CMK (cell line): Measurements from ENCODE around the gene SNX27.
"Not testable (repeated sequence)": the region's sequence is repeated elsewhere in the genome, so short reads cannot be mapped to it uniquely, and the experiment has no call there.

ENCODE experiments used
- DNase-seq: peaks from one replicate; pipeline ENCODE4 v3.0.0-alpha.2; 2010; ENCODE audit warnings: low read depth

Gene SNX27

GRCh38 chr1:151723726-151724370, 112.0 kb downstream of the SNX27 start:
- DNase-seq, result no peak

- no peak for DNase-seq
Measured at GRCh38 chr1:151728151-151729054, 116.6 kb downstream of the SNX27 start.

DNA sequence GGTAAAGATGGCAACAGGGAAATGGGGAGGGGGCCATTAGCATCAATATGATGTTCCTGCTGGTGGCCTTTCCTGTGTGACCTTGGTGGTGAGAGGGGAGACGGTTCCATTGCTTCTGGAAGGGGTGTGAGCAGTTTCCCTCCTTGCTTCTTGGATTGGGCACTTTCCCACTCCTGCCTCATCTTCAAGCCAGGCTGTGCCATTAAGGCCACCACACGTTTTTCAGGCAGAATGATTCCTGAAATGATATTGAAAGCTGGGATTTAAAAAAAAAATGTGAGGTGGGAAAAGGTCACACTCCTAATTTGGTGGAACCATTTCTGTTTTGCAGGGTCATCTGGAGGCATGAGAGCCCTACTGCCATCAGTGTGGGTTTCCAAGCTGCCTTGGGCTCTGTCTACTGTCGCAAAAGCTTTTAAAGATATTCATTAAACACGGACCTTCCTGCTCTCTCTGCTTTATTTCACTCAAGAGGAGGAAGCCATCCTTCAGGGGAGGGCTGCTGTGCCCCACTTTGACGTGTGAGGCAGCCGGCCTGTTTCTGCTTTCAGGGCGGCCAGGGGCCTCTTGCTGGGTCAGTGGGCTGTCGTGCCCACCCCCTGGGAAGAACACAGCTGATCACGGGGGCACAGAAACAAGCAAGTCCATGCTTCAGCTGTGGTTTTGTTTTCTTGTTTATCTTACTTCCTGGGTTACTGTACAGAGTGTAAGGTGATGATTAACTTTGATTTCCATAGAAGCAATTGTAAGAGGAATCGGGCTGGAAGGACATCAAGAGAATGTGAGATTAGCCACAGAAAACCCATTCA, 117.5 kb downstream of the SNX27 start:
- no peak for DNase-seq

DNA sequence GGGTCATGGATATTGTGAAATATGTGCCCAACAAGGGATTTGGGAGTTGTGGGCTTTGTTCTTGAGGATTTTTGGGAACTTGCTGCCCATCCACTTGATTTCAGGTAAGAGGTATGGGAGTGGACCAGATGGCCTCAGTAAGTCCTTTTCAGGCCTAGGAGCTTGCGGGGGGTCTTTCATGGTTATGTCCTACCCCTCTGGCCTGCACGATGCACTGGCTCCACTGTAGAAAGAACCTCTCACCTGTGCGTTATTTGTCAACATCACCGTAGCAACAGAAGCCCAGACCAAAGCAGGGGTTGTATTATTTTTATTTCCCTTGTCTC, 118.1 kb downstream of the SNX27 start:
- DNase-seq, result no peak

- no peak for DNase-seq
Measured at GRCh38 chr1:151733126-151733525, 121.3 kb downstream of the SNX27 start.

GRCh38 chr1:151733995-151734394, 122.1 kb downstream of the SNX27 start:
- DNase-seq, result not testable (repeated sequence)

DNA sequence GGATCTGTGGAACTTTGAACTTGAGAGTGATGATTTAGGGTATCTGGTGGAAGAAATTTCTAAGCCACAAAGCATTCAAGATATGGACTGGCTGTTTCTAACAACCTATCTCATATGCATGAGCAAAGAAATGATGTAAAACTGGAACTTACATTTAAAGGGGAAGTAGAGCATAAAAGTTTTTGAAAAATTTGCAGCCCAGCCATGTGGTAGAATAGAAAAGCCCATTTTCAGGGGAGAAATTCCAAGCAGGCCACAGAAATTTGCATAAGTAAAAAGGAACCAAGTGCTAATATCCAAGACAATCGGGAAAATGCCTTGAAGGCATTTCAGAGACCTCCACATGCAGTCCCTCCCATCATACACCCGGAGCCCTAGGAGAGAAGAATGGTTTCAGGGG, 125.2 kb downstream of the SNX27 start:
- no peak for DNase-seq

GRCh38 chr1:151737479-151737878, 125.6 kb downstream of the SNX27 start:
- DNase-seq, result no peak

DNA sequence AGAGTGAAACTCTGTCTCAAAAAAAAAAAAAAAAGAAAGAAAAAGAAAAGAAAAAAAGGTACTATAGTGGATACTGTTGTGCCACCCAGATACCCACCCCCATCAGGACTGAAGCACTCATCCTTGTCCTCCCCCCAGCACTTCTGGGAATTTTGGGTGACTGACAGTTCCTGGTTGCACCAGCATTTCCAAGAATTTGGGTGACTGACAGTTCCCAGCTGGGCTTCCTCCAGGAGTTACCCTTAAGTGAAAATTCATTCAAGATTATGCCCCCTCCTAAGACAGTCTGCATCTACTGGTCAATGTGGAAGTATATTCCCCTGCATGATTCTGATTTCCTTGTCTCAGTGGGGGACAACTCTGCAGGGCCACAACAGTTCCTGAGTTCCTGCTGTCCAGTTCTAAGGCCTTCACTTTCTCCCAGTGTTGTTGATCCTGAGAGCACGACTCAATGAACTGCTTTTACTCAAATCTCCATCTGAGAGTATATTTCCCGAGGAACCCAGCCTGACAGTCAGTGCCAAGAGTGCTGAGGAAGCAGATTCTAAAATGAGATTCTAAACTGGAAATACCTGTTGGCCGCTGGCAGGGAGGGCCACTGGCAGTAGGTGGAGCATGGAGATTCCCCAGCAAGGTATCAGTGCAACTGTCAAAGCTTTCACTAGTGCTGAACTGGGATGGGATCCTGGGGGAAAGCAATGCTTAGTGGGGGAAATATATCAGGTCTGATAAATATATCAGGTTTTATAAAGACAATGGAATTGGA, 127.9 kb downstream of the SNX27 start:
- no peak for DNase-seq

DNA sequence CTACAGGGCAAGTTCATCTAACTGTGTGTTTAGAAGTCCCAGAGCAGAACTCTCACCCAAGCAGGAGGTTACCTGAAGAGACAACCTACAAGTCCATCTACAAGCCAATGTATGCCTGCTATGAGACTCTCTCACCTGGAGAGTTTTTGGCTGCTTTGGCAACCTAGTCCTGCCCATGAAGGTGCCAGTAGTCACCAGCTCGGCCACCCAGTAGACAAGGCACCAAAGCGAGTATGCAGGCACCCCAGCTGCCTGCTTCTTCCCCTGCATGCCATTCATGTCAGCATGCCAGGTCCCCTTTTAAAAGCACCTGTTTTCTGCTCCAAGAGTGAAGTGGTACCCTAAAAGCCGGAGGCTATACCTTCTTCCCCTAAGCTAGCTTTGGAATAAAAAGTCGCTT, 129.7 kb downstream of the SNX27 start:
- DNase-seq, result no peak
